ENCODE results near the gene DLG2. TPM values are rescaled to one million over a fixed set of nuclear protein-coding genes. Genes with fewer than 3 reads are reported as not detected.

Gene DLG2
- total and polyA plus RNA-seq, 2 of the 8 experiments (the other 6 are each of a cell fraction or from before 2014, with no cell fraction given), result 1.7 to 14.3 TPM

DNA sequence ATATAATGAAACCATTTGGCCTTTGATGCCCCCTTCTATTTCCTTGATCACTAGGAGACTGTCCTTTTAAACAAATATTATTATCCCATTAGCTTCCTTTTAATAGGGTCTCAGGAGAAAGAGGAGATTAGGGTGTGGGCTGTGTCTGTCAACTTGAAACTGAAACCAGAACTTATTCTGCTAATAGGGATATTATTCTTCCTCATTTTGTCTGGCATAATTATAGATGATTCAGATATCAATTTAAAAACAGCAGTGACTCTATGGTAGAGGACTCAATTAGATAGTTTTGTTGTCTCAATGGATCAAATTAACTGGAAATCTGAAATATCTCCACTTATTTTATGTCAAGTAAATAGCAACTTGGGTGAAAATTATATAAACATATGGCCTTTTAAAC is 1756.1 kb downstream of the DLG2 start:
- Histone ChIP-seq H3K79me1 (ENCODE audit: low read depth, low read length) (no peaks in the 10 kb centered on the region), H3K36me3 (ENCODE audit: control insufficient read depth in 2 of 4, insufficient read depth in 4 of 4, low read length in 3 of 4) (no peaks in the 10 kb centered on the region; a peak in 1 of 8 replicates), H4K20me1 (replicated peaks in 1 of 2; ENCODE audit: control insufficient read depth in 1 of 2, insufficient read depth in 2 of 2, low read length in 2 of 2) (no peaks in the 10 kb centered on the region), H3K79me2 (ENCODE audit: control insufficient read depth in 1 of 2, insufficient read depth in 2 of 2, low read length in 2 of 2) (no peaks in the 10 kb centered on the region), H4K91ac (replicated peaks; ENCODE audit: insufficient read length, low read length) (no peak overlapping the region), H2BK5ac (ENCODE audit: low read depth, low read length) (no peak overlapping the region), H3K23me2 (ENCODE audit: low read depth, low read length) (no peaks in the 10 kb centered on the region; the same call in 1 of the 2 replicates), H2AFZ (ENCODE audit: low read length) (no peak overlapping the region), H2BK120ac (replicated peaks; ENCODE audit: low read depth, low read length) (no peak overlapping the region), H4K8ac (ENCODE audit: extremely low read depth, insufficient read depth, low read length) (no peak overlapping the region), H3K9ac (replicated peaks in 1 of 4; ENCODE audit: extremely low read depth in 1 of 4, low read depth in 3 of 4, low read length in 3 of 4) (no peak overlapping the region), H3K4me3 (ENCODE audit: extremely low read depth in 1 of 4, insufficient read depth in 2 of 4, low read depth in 3 of 4, low read length in 4 of 4) (no peak overlapping the region), H3K14ac (ENCODE audit: insufficient read length) (no peak overlapping the region), H3K4me1 (replicated peaks in 1 of 4; ENCODE audit: control insufficient read depth in 3 of 4, insufficient read depth in 4 of 4, low read length in 3 of 4) (no peaks in the 10 kb centered on the region), H4K5ac (ENCODE audit: insufficient read length, low read depth, low read length) (no peak overlapping the region), H2AK5ac (ENCODE audit: low read depth, low read length) (no peak overlapping the region), H3K56ac (replicated peaks; ENCODE audit: insufficient read length, low read depth, low read length) (no peak overlapping the region), H3K4ac (replicated peaks; ENCODE audit: insufficient read length, low read depth, low read length) (no peak overlapping the region), H2BK12ac (ENCODE audit: low read depth, low read length) (no peak overlapping the region), H3K23ac (ENCODE audit: insufficient read length) (no peak overlapping the region), H2BK20ac (ENCODE audit: low read length) (no peak overlapping the region), H3K9me3 (ENCODE audit: insufficient read depth in 2 of 2, low read depth in 1 of 2, low read length in 1 of 2) (no peaks in the 10 kb centered on the region), H3K27ac (ENCODE audit: low read depth, low read length) (no peak overlapping the region), H3K18ac (ENCODE audit: extremely low read depth, low read length) (no peak overlapping the region), H3K4me2 (ENCODE audit: insufficient read depth in 1 of 2, low read depth in 2 of 2, low read length in 2 of 2) (no peak overlapping the region), H3K27me3 (replicated peaks in 1 of 4; ENCODE audit: control insufficient read depth in 3 of 4, extremely low read depth in 1 of 4, insufficient read depth in 3 of 4, low read length in 3 of 4) (no peaks in the 10 kb centered on the region), H2BK15ac (ENCODE audit: low read length) (no peak overlapping the region)
- no peak for DNase-seq (ENCODE audit: low read depth in 1 of 2, low spot score in 2 of 2)
- POLR2A ChIA-PET (ENCODE audit: partially characterized antibody), result no interaction called here
- no peak for FAIRE-seq
- TF ChIP-seq JUND (IDR thresholded peaks at IDR 0.05; ENCODE audit: low read length) (no peak), GTF2F1 (IDR thresholded peaks at IDR 0.05; ENCODE audit: borderline replicate concordance, low read depth, low read length) (no peak), CBX5 (IDR thresholded peaks at IDR 0.05; ENCODE audit: low read depth, low read length) (no peak), HDAC6 (IDR thresholded peaks at IDR 0.05; ENCODE audit: low read depth, low read length) (no peak), SIX5 (IDR thresholded peaks at IDR 0.05; ENCODE audit: low read depth, low read length) (no peak), TAF1 (IDR thresholded peaks at IDR 0.05; ENCODE audit: low read depth, low read length) (no peak), POU5F1 (IDR thresholded peaks at IDR 0.05; ENCODE audit: low read depth, low read length) (no peak), MAFK (IDR thresholded peaks at IDR 0.05; ENCODE audit: low read depth, low read length) (no peak), YY1 (IDR thresholded peaks at IDR 0.05; ENCODE audit: low read depth, low read length) (no peak), NRF1 (IDR thresholded peaks at IDR 0.05; ENCODE audit: low read depth, low read length) (no peak)
- CTCF ChIA-PET (ENCODE audit: partially characterized antibody), result interaction anchor here (0.7 kb wide), 1 partner anchor 41 kb away, joined by 3 read pairs; no protein-coding TSS in a partner anchor
